Keratinocyte (primary cell): ENCODE data around the gene DCUN1D2. TPM values are rescaled to one million over a fixed set of nuclear protein-coding genes. Genes with fewer than 3 reads are reported as not detected.
"Not testable (repeated sequence)": the region's sequence is repeated elsewhere in the genome, so short reads cannot be mapped to it uniquely, and the experiment has no call there.

Source experiments
- DNase-seq: peaks from one replicate; pipeline ENCODE4 v3.0.0-alpha.2; 2011; ENCODE audit warnings: low read depth, missing footprints, low spot score
- FAIRE-seq: peaks from 2 replicates; lab custom pipeline; 2011; peaks lifted over from hg19 to GRCh38; lab: Jason Lieb, UNC
- H2AFZ ChIP-seq: 2 replicates; pipeline ENCODE4 v1.6.0; 2012; ENCODE audit warnings: low read length, control low read depth, inconsistent platforms; ENCODE audit not compliant: control insufficient read depth
- H3K27ac ChIP-seq: 2 replicates; pipeline ENCODE4 v1.5.1; 2011; ENCODE audit warnings: low read length; ENCODE audit not compliant: control insufficient read depth, insufficient read depth
- H3K27me3 ChIP-seq: 3 replicates; pipeline ENCODE4 v1.6.0; 2011; ENCODE audit warnings: low read length; ENCODE audit not compliant: control insufficient read depth, insufficient read depth; ENCODE audit errors: extremely low read depth
- H3K36me3 ChIP-seq, 2 experiments: 2 replicates in 1 of 2; 3 replicates in 1 of 2; pipeline ENCODE4 v1.5.1; 2011; ENCODE audit warnings: low read length in 2 of 2, mild to moderate bottlenecking in 1 of 2; ENCODE audit not compliant: control insufficient read depth in 2 of 2, insufficient read depth in 2 of 2; ENCODE audit errors: extremely low read depth in 1 of 2
- H3K4me1 ChIP-seq: 3 replicates; pipeline ENCODE4 v1.5.1; 2011; ENCODE audit warnings: low read length; ENCODE audit not compliant: control insufficient read depth, insufficient read depth; ENCODE audit errors: extremely low read depth
- H3K4me2 ChIP-seq: 3 replicates; pipeline ENCODE4 v1.6.0; 2011; ENCODE audit warnings: low read depth, low read length; ENCODE audit not compliant: control insufficient read depth, insufficient read depth; ENCODE audit errors: extremely low read depth
- H3K4me3 ChIP-seq, 3 experiments: fragments of 200-600 bp in 1 of 3; sonication (generic) in 1 of 3; 2 replicates in 2 of 3; 3 replicates in 1 of 3; pipeline ENCODE4 v1.5.1; 2011 to 2016; ENCODE audit warnings: low read length in 3 of 3, mild to moderate bottlenecking in 3 of 3, control low read depth in 2 of 3, inconsistent platforms in 1 of 3, low read depth in 1 of 3, mixed read lengths in 1 of 3, mixed run types in 1 of 3, moderate library complexity in 1 of 3; ENCODE audit not compliant: control insufficient read depth in 2 of 3, insufficient read depth in 2 of 3; ENCODE audit errors: extremely low read depth in 1 of 3
- H3K79me2 ChIP-seq: 2 replicates; pipeline ENCODE4 v1.6.0; 2012; ENCODE audit warnings: low read length; ENCODE audit not compliant: control insufficient read depth, insufficient read depth
- H3K9ac ChIP-seq: 3 replicates; pipeline ENCODE4 v1.6.0; 2011; ENCODE audit warnings: low read length; ENCODE audit not compliant: control insufficient read depth, insufficient read depth; ENCODE audit errors: extremely low read depth
- H3K9me1 ChIP-seq: 3 replicates; pipeline ENCODE4 v1.6.0; 2011; ENCODE audit warnings: low read length; ENCODE audit not compliant: control insufficient read depth, insufficient read depth; ENCODE audit errors: extremely low read depth
- H3K9me3 ChIP-seq: 2 replicates; pipeline ENCODE4 v1.5.1; 2012; ENCODE audit warnings: low read depth, low read length; ENCODE audit not compliant: control insufficient read depth
- H4K20me1 ChIP-seq: 3 replicates; pipeline ENCODE4 v1.6.0; 2011; ENCODE audit warnings: low read length; ENCODE audit not compliant: control insufficient read depth, insufficient read depth; ENCODE audit errors: extremely low read depth
- EZH2 ChIP-seq: IDR thresholded peaks from one replicate; pipeline ENCODE4 v1.6.1; 2012; ENCODE audit warnings: inconsistent platforms, mild to moderate bottlenecking, low read length, moderate library complexity
- dilution Hi-C: fragments of 300-500 bp; cut with MboI; formaldehyde crosslinking; loops from one replicate; pipeline ENCODE4 v1.7.0; 2020; ENCODE audit warnings: low sequenced_read_pairs; ENCODE audit not compliant: extremely low pct_ligation_motif_present
- polyA plus RNA-seq, 5 experiments: library from polyadenylated mRNA; depleted of rRNA in 3 of 5; stranded (reverse) in 3 of 5; stranded (forward) in 1 of 5; unstranded in 1 of 5; fragments of >200 nt; gene quantifications; 1 replicate in 1 of 5; 2 replicates in 3 of 5; 3 replicates in 1 of 5; pipeline versions ENCODE4 v1.2.1 to v1.2.3, GENCODE V29; 2011 to 2012; ENCODE audit warnings: missing spikeins in 2 of 5, low read depth in 1 of 5, low replicate concordance in 1 of 5
- TF ChIP-seq, protein P1 (sequence below), 3 experiments: IDR thresholded peaks in 1 of 3; conservative IDR thresholded peaks in 1 of 3; optimal IDR thresholded peaks in 1 of 3; 2 replicates in 2 of 3; 3 replicates in 1 of 3; pipeline versions ENCODE3 to v1.5.1; 2011; ENCODE audit warnings: low read length in 3 of 3, mild to moderate bottlenecking in 3 of 3, moderate library complexity in 2 of 3, control low read depth in 1 of 3, inconsistent platforms in 1 of 3; ENCODE audit not compliant: insufficient read depth in 2 of 3; ENCODE audit errors: extremely low read depth in 1 of 3

DCUN1D2 gene
- polyA plus RNA-seq, 1 donor (not counting 4 experiments of a cell fraction or from before 2014, with no cell fraction given), result 9.1 TPM

DNA sequence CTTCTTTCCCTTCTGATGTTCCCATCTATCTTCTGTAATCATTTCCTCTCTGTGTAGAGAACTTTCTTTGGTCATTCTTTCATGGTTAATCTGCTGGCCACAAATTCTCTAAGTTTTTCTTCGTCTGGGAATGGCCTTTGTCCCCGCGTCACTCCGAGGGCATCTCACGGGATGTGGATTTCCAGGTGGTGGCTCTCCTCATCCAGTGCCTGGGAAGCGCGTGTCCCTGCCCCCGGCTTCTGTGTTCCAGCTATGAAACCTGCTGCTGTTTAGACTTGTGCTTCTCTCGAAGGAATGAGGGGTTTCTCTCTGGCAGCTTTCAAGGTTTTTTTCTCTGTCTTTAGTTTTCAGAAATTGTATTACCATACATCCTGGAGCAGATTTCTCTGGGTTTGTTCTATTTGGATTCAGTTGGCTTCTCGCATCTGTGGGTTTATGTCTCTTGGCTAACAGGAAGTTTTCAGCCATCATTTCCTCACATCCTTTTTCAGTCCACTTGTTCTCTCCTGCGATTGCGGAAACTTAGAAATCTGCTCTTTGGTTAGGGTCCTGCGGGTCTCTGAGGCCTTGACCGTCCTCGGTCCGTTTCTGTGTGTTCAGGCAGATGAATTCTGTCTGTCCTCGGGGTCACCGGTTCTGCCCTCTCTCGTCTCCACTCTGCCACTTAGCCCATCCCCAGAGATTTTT lies 36.9 kb upstream of the DCUN1D2 start:
- peaks cover 11 to 38% of the 10 kb centered on the region in 2 experiments for H3K36me3 ChIP-seq
- H3K79me2 ChIP-seq, result peaks cover 7% of the 10 kb centered on the region
- peaks cover 6% of the 10 kb centered on the region for H4K20me1 ChIP-seq
- DNase-seq (no peak), FAIRE-seq (no peak)
- H3K4me1 ChIP-seq, result peaks cover 5% of the 10 kb centered on the region
- no peak overlapping the region for H3K27ac ChIP-seq
- TF ChIP-seq EZH2, result no peak
- TF ChIP-seq, protein P1, sequence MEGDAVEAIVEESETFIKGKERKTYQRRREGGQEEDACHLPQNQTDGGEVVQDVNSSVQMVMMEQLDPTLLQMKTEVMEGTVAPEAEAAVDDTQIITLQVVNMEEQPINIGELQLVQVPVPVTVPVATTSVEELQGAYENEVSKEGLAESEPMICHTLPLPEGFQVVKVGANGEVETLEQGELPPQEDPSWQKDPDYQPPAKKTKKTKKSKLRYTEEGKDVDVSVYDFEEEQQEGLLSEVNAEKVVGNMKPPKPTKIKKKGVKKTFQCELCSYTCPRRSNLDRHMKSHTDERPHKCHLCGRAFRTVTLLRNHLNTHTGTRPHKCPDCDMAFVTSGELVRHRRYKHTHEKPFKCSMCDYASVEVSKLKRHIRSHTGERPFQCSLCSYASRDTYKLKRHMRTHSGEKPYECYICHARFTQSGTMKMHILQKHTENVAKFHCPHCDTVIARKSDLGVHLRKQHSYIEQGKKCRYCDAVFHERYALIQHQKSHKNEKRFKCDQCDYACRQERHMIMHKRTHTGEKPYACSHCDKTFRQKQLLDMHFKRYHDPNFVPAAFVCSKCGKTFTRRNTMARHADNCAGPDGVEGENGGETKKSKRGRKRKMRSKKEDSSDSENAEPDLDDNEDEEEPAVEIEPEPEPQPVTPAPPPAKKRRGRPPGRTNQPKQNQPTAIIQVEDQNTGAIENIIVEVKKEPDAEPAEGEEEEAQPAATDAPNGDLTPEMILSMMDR (optimal IDR thresholded peaks at IDR 0.05 in 1 of 3, IDR thresholded peaks at IDR 0.05 in 1 of 3, conservative IDR thresholded peaks at IDR 0.05 in 1 of 3; ENCODE audit: extremely low read depth in 1 of 3, insufficient read depth in 2 of 3, low read length in 3 of 3), result no peak
- no peak overlapping the region for H2AFZ ChIP-seq
- no peaks in the 10 kb centered on the region for H3K9me3 ChIP-seq
- H3K4me3 ChIP-seq, result no peak overlapping the region
- no peaks in the 10 kb centered on the region for H3K9me1 ChIP-seq
- dilution Hi-C loops, result no loop called here
- no peak overlapping the region for H3K4me2 ChIP-seq
- no peak overlapping the region for H3K9ac ChIP-seq
- no peaks in the 10 kb centered on the region for H3K27me3 ChIP-seq

GRCh38 chr13:113526466-113527220 lies 36.1 kb upstream of the DCUN1D2 start:
- no peaks in the 10 kb centered on the region for H3K9me1 ChIP-seq
- H3K27ac ChIP-seq, result no peak overlapping the region
- dilution Hi-C loops, result no loop called here
- no peak overlapping the region for H3K4me2 ChIP-seq
- no peaks in the 10 kb centered on the region for H3K27me3 ChIP-seq
- FAIRE-seq (no peak), DNase-seq (no peak)
- TF ChIP-seq, protein P1 (optimal IDR thresholded peaks at IDR 0.05 in 1 of 3, IDR thresholded peaks at IDR 0.05 in 1 of 3, conservative IDR thresholded peaks at IDR 0.05 in 1 of 3; ENCODE audit: extremely low read depth in 1 of 3, insufficient read depth in 2 of 3, low read length in 3 of 3), result no peak
- no peak for TF ChIP-seq EZH2
- H3K4me3 ChIP-seq, result no peak overlapping the region
- H3K9ac ChIP-seq, result no peak overlapping the region
- H3K9me3 ChIP-seq, result no peaks in the 10 kb centered on the region
- peaks cover 3% of the 10 kb centered on the region for H4K20me1 ChIP-seq
- no peak overlapping the region for H2AFZ ChIP-seq
- peaks cover under 1% of the 10 kb centered on the region for H3K4me1 ChIP-seq
- peaks cover 7% of the 10 kb centered on the region for H3K79me2 ChIP-seq
- peaks cover 11 to 33% of the 10 kb centered on the region in 2 experiments for H3K36me3 ChIP-seq

DNA sequence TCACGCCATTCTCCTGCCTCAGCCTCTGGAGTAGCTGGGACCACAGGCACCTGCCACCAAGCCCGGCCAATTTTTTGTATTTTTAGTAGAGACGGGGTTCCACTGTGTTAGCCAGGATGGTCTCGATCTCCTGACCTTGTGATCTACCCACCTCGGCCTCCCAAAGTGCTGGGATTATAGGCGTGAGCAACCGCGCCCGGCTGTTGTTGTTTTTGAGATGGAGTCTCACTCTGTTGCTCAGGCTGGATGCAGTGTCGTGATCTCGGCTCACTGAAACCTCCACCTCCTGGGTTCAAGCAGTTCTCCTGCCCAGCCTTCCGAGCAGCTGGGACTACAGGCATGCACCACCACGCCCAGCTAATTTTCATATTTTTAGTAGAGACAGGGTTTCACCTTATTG lies 31.9 kb upstream of the DCUN1D2 start:
- H4K20me1 ChIP-seq, H3K79me2 ChIP-seq, H3K27ac ChIP-seq: not testable (repeated sequence)

More for the DNA sequence above, 31.9 kb upstream of the DCUN1D2 start:
- H3K9me1 ChIP-seq, FAIRE-seq, H3K4me3 ChIP-seq, H3K4me1 ChIP-seq, H3K27me3 ChIP-seq, H3K4me2 ChIP-seq, H2AFZ ChIP-seq, H3K9ac ChIP-seq, dilution Hi-C loops, DNase-seq, H3K9me3 ChIP-seq: not testable (repeated sequence)
- H3K36me3 ChIP-seq, result peaks cover 8 to 16% of the 10 kb centered on the region in 2 experiments
